Pancreas (tissue), 10 donors: ENCODE data around the gene SLC37A4. TPM values are rescaled to one million over a fixed set of nuclear protein-coding genes. Genes with fewer than 3 reads are reported as not detected.
A peak's percentile ranks its signal among the peaks of the same experiment; 100 is the strongest.

ENCODE experiments used
- ATAC-seq, 4 donors: fragments of 200-7000 bp; cut with Tn5 transposase; one replicate each; pipeline versions ENCODE4 v1.8.0 to v1.9.1; 2020; ENCODE audit warnings: mild to moderate bottlenecking in 4 of 4, moderate library complexity in 4 of 4
- DNase-seq, 6 donors: peaks; one replicate each; pipeline ENCODE4 v3.0.0-alpha.2; 2020
- FAIRE-seq: peaks from 2 replicates; lab custom pipeline; 2012; peaks lifted over from hg19 to GRCh38; lab: Jason Lieb, UNC
- H3K27ac ChIP-seq, 4 donors: fragments of 200-600 bp; sonication (generic); 1 replicate in 3 of 4; 2 replicates in 1 of 4; pipeline versions ENCODE4 v1.5.0 to v1.8.0; 2020
- H3K27me3 ChIP-seq, 4 donors: fragments of 200-600 bp; one replicate each; pipeline ENCODE4 v1.8.0; 2021
- H3K36me3 ChIP-seq, 3 donors: fragments of 200-600 bp; sonication (generic) in 1 of 3; one replicate each; pipeline versions ENCODE4 v1.5.0 to v1.8.0; 2020 to 2021
- H3K4me1 ChIP-seq, 3 donors: fragments of 200-600 bp; one replicate each; pipeline ENCODE4 v1.8.0; 2021
- H3K4me3 ChIP-seq, 4 donors: fragments of 200-600 bp; sonication (generic) in 2 of 4; one replicate each; pipeline versions ENCODE4 v1.5.0 to v1.8.0; 2020 to 2021
- H3K9me3 ChIP-seq, 4 donors: fragments of 200-600 bp; one replicate each; pipeline ENCODE4 v1.8.0; 2021
- CTCF ChIP-seq, 4 donors: fragments of 200-600 bp; sonication (generic) in 3 of 4; IDR thresholded peaks; one replicate each; pipeline versions ENCODE4 v1.5.0 to v1.8.0; 2021; ENCODE audit warnings: antibody characterized with exemption in 4 of 4
- WGBS, 2 donors: extraction: QIAGEN DNeasy Blood & Tissue Kit; methylation state at CpG; one replicate each; pipeline ENCODE4 v1.1.7; 2013; 5-methylcytosine and 5-hydroxymethylcytosine counted together
- intact Hi-C, 3 donors: fragments of 100-400 bp; cut with DNase I; formaldehyde crosslinking; loops; one replicate each; pipeline versions ENCODE4 v1.11.1 to v1.14.2; 2022
- polyA plus RNA-seq, 2 donors: library from polyadenylated mRNA; stranded (reverse); fragments of 200-250 nt; gene quantifications; one replicate each; pipeline ENCODE4 v1.2.3, GENCODE V29; 2013
- total RNA-seq, 6 donors: library from RNA; stranded (reverse); fragmentation: NEBNext Ultra II Directional in 4 of 6; extraction: Animal tissue kit (Norgen Biotek cat#: 25700) in 4 of 6; gene quantifications; one replicate each; pipeline versions ENCODE4 v1.2.1 to v1.2.4, GENCODE V29; 2021 to 2023
- donor health status: healthy with polysubstance abuse.
- donor health status: DM: no; HTN: no; CAD: no; lungs with moderate emphysema.
- donor health status: DM: no; HTN: no; CAD: no.
- donor health status: control.
- donor health status: control.
- donor health status: Bipolar disorder and iron deficiency.
- donor health status: DM: yes; HTN: yes; CAD: no.
- donor health status: DM: no; HTN: no; CAD: no.
- donor health status: DM: no; HTN: no; CAD: no.
- donor health status: DM: yes; HTN: yes; CAD: no.

Gene SLC37A4
- total and polyA plus RNA-seq, 8 donors, result 27.1 to 163 (median 38.0) TPM

GRCh38 chr11:119025978-119026766, 4.5 kb downstream of the SLC37A4 start:
- DNase-seq, result peak in 1 of 6 donors; percentile 8
- TF ChIP-seq CTCF (IDR thresholded peaks at IDR 0.05), result no peak
- peaks cover 11 to 30% (median 17%) of the 10 kb centered on the region in 3 donors for H3K4me1 ChIP-seq
- FAIRE-seq, result no peak
- no peaks in the 10 kb centered on the region for H3K27me3 ChIP-seq
- H3K36me3 ChIP-seq, result peaks cover 0 to 16% (median 14%) of the 10 kb centered on the region in 3 donors
- ATAC-seq, result no peak
- peak overlapping the region in 3 of 4 donors; percentile 32 to 55 (median 34) for H3K27ac ChIP-seq
- intact Hi-C loops, result no loop called here
- H3K9me3 ChIP-seq, result no peaks in the 10 kb centered on the region
- 77 to 82% methylated on average over 16 of the region's 16 CpGs for WGBS, 2 donors
- peak overlapping the region in 1 of 4 donors; percentile 62 for H3K4me3 ChIP-seq

GRCh38 chr11:119025541-119025940, 5.1 kb downstream of the SLC37A4 start:
- 89 to 92% methylated on average over 5 of the region's 5 CpGs for WGBS, 2 donors
- no peaks in the 10 kb centered on the region for H3K9me3 ChIP-seq
- H3K4me1 ChIP-seq, result peaks cover 16 to 35% (median 22%) of the 10 kb centered on the region in 3 donors

GRCh38 chr11:119025099-119025473, 5.6 kb downstream of the SLC37A4 start:
- peaks cover 0 to 16% (median 14%) of the 10 kb centered on the region in 3 donors for H3K36me3 ChIP-seq
- no peak for TF ChIP-seq CTCF (IDR thresholded peaks at IDR 0.05)
- no peaks in the 10 kb centered on the region for H3K9me3 ChIP-seq
- H3K4me3 ChIP-seq, result no peak overlapping the region
- peak overlapping the region in 3 of 4 donors; percentile 15 to 58 (median 32) for H3K27ac ChIP-seq
- intact Hi-C loops, result no loop called here
- FAIRE-seq (no peak), DNase-seq (no peak), ATAC-seq (no peak)
- no peaks in the 10 kb centered on the region for H3K27me3 ChIP-seq
- H3K4me1 ChIP-seq, result peaks cover 20 to 40% (median 24%) of the 10 kb centered on the region in 3 donors
- WGBS, 2 donors, result 68 to 69% methylated on average over 5 of the region's 5 CpGs

More at GRCh38 chr11:119025541-119025940, 5.1 kb downstream of the SLC37A4 start:
- no peak overlapping the region for H3K4me3 ChIP-seq
- DNase-seq (no peak), FAIRE-seq (no peak), ATAC-seq (no peak)
- H3K36me3 ChIP-seq, result peaks cover 0 to 16% (median 14%) of the 10 kb centered on the region in 3 donors
- H3K27ac ChIP-seq, result peak overlapping the region in 3 of 4 donors; percentile 15 to 55 (median 32)
- intact Hi-C loops, result no loop called here
- TF ChIP-seq CTCF (IDR thresholded peaks at IDR 0.05), result no peak
- no peaks in the 10 kb centered on the region for H3K27me3 ChIP-seq

GRCh38 chr11:119024430-119025098, 6.1 kb downstream of the SLC37A4 start:
- TF ChIP-seq CTCF (IDR thresholded peaks at IDR 0.05), result no peak
- H3K9me3 ChIP-seq, result no peaks in the 10 kb centered on the region
- no peaks in the 10 kb centered on the region for H3K27me3 ChIP-seq
- H3K36me3 ChIP-seq, result peaks cover 0 to 16% (median 14%) of the 10 kb centered on the region in 3 donors
- ATAC-seq, result no peak
- H3K4me3 ChIP-seq, result no peak overlapping the region
- peaks cover 22 to 42% (median 29%) of the 10 kb centered on the region in 3 donors for H3K4me1 ChIP-seq
- peak overlapping the region in 3 of 4 donors; percentile 15 to 58 (median 32) for H3K27ac ChIP-seq
- 72 to 78% methylated on average over 15 of the region's 15 CpGs for WGBS, 2 donors
- intact Hi-C loops, result no loop called here
- no peak for FAIRE-seq
- DNase-seq, result peak in 1 of 6 donors; percentile 48
